H1 (cell line): ENCODE results near the gene ZBTB16. TPM values are rescaled to one million over a fixed set of nuclear protein-coding genes. Genes with fewer than 3 reads are reported as not detected.

Source experiments
- CTBP2 ChIP-seq: IDR thresholded peaks from 2 replicates; pipeline ENCODE4 v1.7.0; 2011; ENCODE audit warnings: borderline replicate concordance, mild to moderate bottlenecking, moderate library complexity, mixed read lengths, low read length; ENCODE audit not compliant: insufficient read depth, insufficient read length
- EZH2 ChIP-seq: fragments of 200-600 bp; sonication (generic); IDR thresholded peaks from 2 replicates; pipeline ENCODE4 v1.7.1; 2012; ENCODE audit warnings: low read depth, mild to moderate bottlenecking, moderate library complexity, low read length, inconsistent platforms; ENCODE audit not compliant: severe bottlenecking
- POLR2AphosphoS5 ChIP-seq: IDR thresholded peaks from 2 replicates; pipeline ENCODE4 v1.6.1; 2011; ENCODE audit warnings: low read depth, low read length
- RAD21 ChIP-seq, 2 experiments: IDR thresholded peaks in 1 of 2; conservative IDR thresholded peaks in 1 of 2; 2 replicates each; pipeline ENCODE4 v1.6.1; 2011; ENCODE audit warnings: low read depth in 2 of 2, low read length in 2 of 2, improper control_type of control experiment in 1 of 2, inconsistent platforms in 1 of 2, mild to moderate bottlenecking in 1 of 2, moderate library complexity in 1 of 2
- SAP30 ChIP-seq: fragments of 300-600 bp; sonication (generic); IDR thresholded peaks from 2 replicates; pipeline ENCODE4 v1.7.1; 2012; ENCODE audit warnings: low read length, moderate library complexity, mild to moderate bottlenecking, inconsistent platforms; ENCODE audit not compliant: insufficient read depth, insufficient replicate concordance
- TEAD4 ChIP-seq: IDR thresholded peaks from 2 replicates; pipeline ENCODE4 v1.6.1; 2012; ENCODE audit warnings: low read depth, low read length, inconsistent platforms, mixed read lengths
- polyA plus RNA-seq, 7 experiments: library from polyadenylated mRNA; depleted of rRNA in 3 of 7; stranded (reverse) in 5 of 7; unstranded in 2 of 7; fragments of >200 nt in 5 of 7; fragments of 200-250 nt in 2 of 7; gene quantifications; 1 replicate in 5 of 7; 2 replicates in 1 of 7; 4 replicates in 1 of 7; pipeline versions ENCODE4 v1.2.1 to v1.2.3, GENCODE V29; 2011 to 2013; ENCODE audit warnings: missing spikeins in 2 of 7, mixed read lengths in 2 of 7
- total RNA-seq: library from RNA; stranded (reverse); fragmentation: NEBNext Ultra II Directional; extraction: Animal tissue kit (Norgen Biotek cat#: 25700); gene quantifications from 2 replicates; pipeline ENCODE4 v1.2.1, GENCODE V29; 2021
- TF ChIP-seq, protein P1 (sequence below): IDR thresholded peaks from 2 replicates; pipeline ENCODE4 v1.6.1; 2012; ENCODE audit warnings: low read length, inconsistent platforms

Gene ZBTB16
- total and polyA plus RNA-seq, 2 of the 8 experiments (the other 6 are each of a cell fraction or from before 2014, with no cell fraction given) = 0.12 to 0.61 TPM

GRCh38 chr11:114194702-114195101 is 135.2 kb downstream of the ZBTB16 start (continued):
- TF ChIP-seq, protein P1, sequence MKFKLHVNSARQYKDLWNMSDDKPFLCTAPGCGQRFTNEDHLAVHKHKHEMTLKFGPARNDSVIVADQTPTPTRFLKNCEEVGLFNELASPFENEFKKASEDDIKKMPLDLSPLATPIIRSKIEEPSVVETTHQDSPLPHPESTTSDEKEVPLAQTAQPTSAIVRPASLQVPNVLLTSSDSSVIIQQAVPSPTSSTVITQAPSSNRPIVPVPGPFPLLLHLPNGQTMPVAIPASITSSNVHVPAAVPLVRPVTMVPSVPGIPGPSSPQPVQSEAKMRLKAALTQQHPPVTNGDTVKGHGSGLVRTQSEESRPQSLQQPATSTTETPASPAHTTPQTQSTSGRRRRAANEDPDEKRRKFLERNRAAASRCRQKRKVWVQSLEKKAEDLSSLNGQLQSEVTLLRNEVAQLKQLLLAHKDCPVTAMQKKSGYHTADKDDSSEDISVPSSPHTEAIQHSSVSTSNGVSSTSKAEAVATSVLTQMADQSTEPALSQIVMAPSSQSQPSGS = no peak
- TF ChIP-seq SAP30 = no peak
- no peak for TF ChIP-seq RAD21 (IDR thresholded peaks at IDR 0.05 in 1 of 2, conservative IDR thresholded peaks at IDR 0.05 in 1 of 2; ENCODE audit: low read depth in 2 of 2, low read length in 2 of 2)
- TF ChIP-seq TEAD4 = no peak
- TF ChIP-seq CTBP2 = no peak
- no peak for TF ChIP-seq POLR2AphosphoS5
- no peak for TF ChIP-seq EZH2
